Measurements from ENCODE around the gene MGMT.

The MGMT gene

DNA sequence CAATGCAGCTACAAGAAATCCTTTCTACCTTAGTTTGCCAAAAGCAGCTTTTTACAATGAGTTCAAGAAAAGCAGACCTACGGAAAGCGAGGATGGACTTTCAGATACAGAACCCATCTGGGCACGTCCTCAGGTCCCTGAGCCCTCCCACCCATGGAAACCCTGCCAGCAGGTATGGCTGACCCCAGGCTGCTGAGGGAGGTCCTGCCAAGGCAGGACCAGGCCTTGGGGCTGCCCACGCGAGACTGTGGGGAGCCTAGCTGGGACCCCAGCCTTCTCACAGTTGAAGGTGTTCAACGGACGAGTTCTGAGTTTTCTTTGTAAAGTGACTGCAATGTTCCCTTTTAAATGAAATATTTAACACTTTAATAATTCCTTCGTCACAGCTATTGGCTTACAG is 245.0 kb downstream of the MGMT start:
- DNase-seq (ENCODE audit: low read depth), result no peak

DNA sequence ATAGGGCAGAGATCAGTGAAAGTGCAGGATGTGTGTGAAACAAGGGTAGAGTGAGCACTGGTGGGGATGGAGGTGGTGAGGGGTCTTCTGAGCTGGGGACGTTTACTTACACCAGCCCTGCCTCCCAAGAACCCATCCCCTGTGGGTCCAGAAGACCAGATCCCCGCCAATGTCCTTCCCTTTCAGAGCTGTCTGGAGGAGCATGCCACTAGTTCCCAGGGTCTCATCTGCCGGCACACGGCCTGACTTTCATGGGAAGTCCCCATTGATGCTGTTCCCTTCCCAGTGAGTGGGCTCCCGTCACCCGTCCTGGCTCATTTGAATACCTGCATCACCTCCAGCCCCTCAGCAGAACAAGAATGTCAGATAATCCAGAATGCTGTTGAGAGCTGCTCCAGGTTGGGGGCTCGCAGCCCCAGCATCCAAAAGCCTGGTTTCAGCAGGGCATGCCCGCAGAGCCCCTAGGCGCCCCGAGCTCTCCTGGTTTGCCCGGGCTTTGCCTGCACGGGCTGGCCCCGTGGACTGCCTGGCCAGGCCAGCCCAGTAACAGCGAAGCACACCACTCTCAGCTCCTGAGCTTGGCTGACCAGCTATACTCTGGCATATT is 246.7 kb downstream of the MGMT start:
- no peak for DNase-seq (ENCODE audit: low read depth)

DNA sequence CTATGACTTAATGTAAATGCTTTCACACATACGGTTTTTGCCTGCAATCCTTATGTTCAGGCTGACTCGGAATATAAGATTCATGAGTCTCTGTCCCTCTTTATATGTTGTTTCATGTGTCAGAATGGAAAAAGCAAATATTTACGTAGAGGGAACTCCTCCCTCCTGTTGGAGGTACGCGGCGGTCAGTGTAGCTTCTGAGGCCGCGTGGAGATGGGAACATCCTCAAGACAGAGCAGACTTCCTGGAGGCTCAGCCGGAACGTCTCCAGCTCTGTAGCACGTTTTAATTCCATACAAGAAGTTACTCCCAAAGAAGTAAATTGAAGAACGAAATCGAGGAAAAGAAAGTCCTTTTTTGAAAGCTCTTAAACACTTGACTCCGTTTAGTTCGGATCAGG is 248.8 kb downstream of the MGMT start:
- no peak for DNase-seq (ENCODE audit: low read depth)

DNA sequence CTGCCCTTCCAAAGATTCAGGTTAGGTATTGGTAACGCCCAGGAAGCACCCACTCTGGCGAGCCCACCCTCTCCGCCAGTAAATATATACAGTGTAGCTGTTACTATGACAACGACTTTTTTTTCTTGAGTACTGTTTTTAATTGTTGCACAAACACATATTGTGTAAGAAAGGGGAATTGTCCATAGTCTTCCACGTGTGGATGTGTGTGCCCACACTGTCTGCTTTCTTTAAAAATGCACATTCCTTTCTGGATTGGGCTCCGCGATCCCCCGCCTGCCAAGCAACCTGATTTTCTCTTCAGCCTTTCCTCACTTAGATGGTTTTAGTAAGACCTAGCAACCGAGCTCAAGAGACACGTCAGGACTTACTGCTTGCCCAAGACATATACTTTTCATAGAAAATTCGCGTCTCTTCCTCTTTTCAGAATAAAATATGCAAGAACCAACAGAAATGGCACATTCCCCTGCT is 249.2 kb downstream of the MGMT start:
- DNase-seq (ENCODE audit: low read depth), result no peak

DNA sequence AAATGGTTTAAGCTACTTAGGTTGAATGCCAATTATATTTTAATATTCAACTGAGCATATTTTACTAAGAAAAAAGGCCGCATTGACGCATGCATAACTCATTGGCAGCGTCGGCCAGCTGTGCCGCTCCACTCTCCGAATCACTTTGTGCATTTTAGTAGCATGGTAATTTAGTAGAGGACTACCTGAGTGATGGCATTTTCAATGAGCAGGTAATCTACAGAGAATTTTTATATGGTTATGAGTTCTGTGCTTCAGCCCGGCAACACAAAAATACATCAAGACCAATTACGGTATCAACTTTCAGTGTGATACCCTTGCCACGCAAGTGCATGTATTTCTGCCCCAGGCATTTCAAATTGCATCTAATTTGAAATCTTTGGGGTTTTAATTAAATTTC is 249.8 kb downstream of the MGMT start:
- no peak for DNase-seq (ENCODE audit: low read depth)

DNA sequence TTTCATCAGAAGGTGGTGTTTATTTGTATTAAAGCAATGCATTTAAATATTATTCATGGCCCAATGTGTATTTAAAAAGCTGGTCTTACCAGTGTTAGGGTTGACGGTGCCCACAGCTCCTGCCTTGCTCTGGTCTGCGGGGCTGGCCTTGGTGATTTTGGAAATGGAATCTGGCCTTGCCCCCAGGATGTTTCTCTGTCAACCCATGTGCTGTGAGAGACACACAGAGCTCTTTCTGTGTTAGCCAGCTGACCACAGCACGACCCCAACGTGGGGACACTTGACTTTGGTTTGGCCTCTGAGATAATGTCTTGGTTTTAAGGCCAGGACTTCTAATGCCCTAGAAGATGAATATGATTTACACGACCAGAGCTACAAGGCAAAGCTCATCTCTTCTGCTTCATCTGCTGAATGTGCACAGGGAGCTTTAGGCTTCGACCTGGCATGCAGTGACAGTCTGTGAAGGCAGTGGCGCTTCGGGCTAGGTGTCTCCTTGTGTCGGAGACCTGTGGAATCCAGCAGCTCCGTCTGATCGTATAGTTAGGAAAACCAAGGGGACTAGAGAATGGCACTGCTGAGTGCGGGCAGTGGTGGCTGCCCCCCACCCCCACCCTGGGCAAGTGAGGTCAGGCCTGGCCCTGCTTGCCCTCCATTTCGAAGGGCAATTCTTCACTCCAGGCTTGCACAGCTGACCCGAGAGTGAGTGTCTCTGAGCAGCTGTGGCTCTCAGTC is 250.9 kb downstream of the MGMT start:
- no peak for DNase-seq (ENCODE audit: low read depth)

DNA sequence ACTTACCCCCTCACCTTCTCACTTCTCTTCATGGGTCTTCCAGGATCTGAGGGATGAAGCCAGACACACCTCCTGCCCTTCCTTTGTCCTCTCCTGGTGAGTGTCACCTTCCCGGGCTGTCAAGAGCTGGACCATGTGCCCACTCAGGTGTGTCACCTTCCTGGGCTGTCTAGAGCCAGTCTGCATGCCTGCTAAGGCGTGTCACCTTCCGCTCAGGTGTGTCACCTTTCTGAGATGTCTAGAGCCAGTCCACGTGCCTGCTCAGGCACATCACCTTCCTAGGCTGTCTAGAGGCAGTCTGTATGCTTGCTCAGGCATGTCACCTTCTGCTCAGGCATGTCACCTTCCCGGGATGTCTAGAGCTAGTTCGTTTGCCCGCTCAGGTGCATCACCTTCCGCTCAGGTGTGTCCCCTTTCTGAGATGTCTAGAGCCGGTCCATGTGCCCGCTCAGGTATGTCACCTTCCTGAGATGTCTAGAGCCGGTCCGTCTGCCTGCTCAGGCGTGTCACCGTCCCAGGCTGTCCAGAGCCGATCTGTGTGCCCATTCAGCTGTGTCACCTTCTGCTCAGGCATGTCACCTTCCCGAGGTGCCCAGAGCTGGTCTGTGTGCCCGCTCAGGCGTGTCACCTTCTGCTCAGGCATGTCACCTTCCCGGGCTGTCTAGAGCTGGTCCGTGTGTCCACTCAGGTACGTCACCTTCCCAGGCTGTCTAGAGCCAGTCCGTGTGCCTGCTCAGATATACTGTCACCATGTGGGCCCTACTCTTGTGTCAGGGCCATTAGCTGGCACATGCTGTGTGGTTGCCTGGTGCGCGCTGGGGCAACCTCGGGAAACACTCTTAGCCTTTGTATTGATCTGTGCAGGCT is 251.7 kb downstream of the MGMT start:
- DNase-seq (ENCODE audit: low read depth), result no peak

DNA sequence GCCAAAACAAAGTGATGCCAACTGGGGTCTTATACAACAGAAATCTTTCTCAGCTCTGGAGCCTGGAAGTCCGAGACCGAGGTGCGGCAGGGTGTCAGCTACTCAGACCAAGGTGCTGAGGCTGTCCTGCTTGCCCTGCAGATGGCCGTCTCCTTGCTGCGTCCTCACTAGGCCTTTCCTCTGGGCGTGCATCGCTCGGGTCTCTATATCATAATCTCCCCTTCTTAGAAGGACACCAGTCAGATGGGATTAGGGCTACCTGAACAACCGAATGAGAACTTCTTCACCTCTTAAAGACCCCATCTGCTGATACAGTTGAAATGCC is 252.3 kb downstream of the MGMT start:
- DNase-seq (ENCODE audit: low read depth), result no peak

DNA sequence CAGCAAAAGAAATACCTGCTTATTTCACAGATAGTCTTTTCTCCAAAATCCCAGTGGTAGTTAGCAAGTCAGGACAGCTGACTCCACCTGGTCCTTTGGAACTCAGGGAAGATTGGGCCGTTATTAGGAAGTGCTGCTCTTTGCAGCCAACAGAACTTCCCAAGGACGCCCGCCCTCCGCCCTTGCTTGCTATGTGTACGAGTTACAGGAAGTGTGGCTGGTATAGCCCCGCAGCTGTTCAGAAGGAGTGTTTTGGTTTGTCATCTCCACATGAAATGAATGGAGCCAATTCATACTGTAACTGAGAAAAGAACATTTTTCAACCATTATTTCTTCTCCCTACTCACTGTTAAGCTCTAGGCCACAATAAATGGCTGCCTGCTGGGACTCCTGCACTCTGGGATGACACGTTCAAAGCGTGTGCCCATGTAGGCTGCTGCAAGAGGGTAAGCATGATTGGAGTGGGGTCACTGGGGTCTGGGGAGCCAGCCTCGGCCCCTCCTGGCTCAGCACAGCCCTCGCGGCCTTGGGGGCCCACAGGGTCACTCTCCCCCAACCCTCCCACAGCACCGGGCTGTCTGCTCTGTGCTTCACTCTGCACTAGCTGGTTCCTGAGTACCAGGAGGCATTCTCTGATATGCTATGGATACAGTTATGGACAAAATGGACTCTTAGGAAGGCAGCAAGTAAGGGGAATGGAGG is 253.0 kb downstream of the MGMT start:
- DNase-seq (ENCODE audit: low read depth), result no peak

DNA sequence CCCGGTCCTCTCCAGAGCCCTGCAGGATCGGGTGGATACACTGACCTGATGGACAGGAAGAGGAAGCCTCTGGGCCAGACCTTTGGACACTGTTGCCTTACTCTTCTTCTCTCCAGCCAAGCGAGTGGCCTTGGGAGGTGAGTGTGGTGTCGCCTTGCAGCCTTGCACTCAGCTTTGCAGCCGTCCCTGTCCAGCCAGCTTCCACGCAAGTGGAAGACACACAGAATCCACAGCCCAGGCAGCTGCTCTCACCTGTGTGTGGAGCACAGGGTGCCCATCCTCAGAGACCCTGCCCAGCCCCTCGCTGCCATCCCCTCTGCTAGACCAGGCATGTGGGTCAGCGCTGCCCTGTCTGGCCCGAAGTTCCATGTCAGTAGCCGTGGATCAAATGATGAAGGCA is 258.0 kb downstream of the MGMT start:
- DNase-seq (ENCODE audit: low read depth), result no peak

DNA sequence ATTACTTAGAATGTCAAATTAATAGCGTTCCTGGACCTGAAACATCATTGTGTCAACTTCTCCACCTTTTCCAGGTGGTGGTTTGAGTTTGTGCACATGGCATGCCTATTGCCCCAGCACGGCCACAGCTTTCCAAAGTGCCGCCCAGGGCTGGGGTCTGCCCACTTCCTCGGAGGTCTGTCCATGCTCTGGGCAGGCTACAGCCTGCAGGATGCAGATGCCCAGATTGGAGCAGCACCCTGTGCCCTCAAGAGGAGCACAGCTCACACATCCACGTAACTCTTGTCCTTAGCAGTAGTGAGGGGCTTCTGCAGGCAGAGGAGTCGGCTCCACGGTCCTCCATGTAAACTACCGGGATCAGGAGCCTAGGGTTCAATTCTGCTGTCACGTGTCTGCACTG is 258.4 kb downstream of the MGMT start:
- DNase-seq (ENCODE audit: low read depth), result no peak

DNA sequence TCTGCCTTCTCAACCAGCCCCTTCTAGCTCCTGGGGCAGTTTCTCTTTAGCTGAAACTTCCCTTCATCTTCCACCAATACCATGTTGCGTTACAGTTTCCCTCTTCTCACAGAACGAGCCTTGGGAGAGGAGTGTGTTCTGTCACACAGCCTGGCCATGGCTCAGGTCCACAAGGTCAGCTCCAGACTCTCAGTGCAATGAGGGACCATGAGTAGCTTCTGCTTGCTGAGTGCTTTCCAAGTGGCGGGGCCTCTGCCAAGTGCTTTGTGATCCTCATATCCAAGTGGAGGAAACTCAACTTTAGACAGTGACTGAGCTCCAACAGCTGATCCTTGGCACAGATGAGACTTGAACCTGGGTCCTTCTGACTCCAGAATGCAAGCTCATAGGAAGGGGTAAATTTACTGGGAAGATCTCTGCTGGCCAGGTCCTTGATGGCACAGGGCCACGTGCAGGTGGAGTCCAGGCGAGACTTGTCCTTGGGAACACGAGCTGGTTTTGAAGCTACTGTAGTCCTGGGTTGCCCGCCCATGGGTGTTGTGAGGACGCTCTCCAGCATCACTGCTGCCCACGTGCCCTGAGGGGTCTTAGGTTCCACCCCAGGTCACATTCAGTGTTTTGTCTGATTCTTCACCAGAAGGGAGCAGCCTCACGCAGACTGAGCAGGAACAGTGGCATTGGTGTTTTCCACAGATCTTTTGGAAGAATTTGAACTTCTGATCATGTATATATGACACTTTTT is 259.0 kb downstream of the MGMT start:
- DNase-seq (ENCODE audit: low read depth), result no peak

DNA sequence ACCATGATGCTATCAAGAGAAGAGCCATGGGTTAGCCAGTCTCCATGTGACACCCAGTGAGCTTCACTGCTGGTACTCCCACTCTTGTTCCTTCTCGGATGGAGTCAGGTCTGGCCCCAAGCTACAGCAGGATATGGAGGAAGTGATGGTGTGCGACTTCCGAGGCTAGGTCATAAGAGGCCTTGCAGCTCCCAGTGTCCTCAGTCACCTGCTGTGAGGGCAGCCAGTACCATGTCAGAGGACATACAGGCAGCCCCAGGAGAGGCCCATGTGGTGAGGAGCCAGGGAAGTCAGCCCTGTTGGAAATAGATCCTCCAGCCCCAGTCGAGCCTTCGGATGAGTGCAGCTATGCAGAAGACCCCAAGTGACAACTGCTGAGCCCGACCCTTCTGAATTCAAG is 260.0 kb downstream of the MGMT start:
- no peak for DNase-seq (ENCODE audit: low read depth)

DNA sequence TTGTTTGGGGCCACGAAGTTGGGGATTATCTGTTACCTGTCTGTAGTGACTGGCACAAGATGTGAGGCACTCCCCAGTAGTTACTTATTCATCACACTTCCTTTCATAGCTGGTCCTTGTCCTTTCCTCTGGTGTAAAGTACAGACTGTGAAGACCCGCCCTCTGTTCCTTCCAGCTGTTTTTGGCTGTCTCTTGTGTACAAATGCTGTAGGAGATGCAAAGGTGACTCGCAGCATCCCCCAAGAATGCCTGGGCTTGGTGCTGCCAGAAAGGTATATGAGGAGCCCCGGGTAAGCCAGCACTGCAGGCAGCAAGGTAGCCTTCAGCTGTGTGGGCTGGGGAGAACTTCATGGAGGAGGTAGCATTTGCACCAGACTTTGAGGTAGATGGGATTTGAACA is 260.5 kb downstream of the MGMT start:
- no peak for DNase-seq (ENCODE audit: low read depth)

DNA sequence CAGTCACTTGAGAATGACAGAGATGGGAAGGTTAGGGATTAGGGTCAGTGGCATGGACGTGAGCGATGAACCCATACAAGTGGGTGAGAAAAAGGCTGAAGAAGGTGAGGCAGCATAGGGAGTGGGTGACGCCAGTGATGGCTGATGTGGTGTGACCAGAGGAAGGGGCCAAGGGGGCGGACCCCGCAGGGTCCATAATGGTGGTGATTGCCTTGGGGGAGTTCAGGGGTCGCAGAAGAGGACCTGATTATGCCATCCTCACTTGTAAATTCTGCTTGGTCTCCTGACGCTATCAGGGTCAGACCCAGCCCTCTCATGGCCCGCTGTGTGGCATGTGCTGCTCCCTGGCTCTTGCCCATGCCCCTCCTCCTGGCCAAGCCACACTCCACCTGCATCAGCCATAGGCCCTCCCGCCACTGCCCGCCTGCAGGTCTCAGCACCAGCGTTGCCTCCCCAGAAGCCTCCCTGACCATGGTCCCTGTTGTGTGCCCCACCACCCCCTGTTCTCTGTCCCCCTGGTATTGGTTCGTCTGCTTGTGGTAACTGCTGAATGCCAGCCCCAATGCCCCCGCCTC is 261.3 kb downstream of the MGMT start:
- no peak for DNase-seq (ENCODE audit: low read depth)

DNA sequence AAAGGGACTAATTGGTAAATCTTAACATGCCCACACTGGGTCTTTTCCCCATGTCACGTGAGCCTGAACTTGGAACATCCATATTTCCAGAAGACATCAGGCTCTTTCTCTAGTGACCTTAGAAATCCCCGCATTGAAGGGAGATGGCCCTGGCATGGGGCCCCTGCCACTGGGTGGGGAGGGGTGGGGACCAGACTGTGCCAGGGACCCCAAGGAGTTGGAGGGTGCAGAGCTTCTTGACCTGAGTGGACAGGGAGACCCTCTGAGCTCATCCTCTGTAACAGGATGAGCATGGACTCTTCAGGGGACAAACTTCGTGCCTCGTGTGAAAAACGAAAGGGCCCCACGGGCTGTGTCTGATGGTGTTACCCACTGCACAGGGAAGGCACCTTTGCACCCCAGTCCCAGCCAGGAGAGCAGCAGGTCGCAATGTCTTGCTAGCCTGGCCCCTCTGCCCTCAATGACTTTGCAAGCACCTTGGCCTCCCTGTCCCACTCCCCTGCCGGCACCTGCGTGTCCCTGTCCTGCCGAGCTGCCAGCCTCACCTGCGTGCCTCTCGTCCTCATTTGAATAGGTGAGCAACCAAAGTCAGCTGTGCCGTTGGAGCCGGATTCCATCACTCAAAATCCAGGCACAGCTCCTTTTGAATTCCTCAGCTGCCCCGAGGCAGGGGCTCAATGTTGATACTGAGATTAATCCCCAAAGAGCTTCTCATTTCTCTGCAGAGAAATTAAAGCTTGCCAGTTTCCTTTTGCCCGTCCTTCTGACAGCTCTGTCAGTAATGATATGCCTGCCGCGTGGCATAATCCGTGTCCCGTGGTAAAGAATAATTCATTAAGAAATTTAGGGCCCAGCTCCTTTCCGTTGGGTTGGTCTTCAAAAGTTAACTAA is 262.1 kb downstream of the MGMT start:
- DNase-seq (ENCODE audit: low read depth), result no peak

DNA sequence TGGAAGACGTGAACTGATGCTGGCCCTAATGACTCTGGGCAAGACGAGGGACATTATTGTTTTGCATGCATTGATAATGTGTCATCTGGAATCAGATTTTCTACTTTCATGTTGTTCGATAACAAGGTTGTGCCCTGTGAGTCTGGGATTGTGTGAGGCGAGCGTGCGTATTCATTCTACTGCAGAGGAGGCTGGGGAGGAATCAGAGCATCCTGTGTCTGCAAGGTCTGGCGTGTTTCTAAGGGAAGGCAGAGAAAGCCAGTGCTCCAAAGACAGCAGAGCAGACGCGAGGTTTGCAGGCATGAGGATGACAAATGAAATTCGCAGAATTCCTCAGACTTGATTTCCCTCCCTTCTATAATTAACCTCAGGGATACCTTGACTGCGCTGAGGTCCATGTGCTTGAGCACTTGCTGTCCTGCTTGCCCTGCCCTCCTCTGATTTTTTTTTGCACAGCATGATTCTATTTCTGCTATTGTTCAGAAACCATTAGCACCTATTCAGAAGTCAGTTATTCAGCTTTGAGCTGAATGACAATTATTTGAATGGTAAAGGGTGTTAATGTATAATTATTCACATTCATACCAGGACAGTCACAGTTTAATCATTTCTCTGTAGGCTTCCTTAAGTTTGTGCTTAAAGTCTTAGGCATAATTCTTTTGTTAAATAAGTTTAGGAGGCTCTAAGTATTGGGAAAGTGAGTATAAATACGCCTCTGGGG is 263.4 kb downstream of the MGMT start:
- no peak for DNase-seq (ENCODE audit: low read depth)

DNA sequence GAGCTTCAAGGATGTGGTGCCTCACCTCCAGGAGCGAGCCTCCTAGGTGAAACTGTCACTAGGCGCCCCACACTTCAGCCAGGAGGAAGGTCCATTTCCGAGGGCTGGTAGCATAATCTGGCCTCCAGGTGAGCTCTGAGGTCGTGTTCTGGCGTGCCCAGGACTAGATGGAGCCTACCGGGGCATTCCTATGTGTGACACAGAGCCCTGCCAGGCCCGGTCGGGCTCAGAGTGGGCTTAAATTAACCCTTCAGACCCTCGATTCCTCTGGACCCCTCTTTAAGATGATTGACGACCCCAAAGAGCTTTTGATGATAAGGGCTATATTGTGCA is 263.9 kb downstream of the MGMT start:
- no peak for DNase-seq (ENCODE audit: low read depth)

DNA sequence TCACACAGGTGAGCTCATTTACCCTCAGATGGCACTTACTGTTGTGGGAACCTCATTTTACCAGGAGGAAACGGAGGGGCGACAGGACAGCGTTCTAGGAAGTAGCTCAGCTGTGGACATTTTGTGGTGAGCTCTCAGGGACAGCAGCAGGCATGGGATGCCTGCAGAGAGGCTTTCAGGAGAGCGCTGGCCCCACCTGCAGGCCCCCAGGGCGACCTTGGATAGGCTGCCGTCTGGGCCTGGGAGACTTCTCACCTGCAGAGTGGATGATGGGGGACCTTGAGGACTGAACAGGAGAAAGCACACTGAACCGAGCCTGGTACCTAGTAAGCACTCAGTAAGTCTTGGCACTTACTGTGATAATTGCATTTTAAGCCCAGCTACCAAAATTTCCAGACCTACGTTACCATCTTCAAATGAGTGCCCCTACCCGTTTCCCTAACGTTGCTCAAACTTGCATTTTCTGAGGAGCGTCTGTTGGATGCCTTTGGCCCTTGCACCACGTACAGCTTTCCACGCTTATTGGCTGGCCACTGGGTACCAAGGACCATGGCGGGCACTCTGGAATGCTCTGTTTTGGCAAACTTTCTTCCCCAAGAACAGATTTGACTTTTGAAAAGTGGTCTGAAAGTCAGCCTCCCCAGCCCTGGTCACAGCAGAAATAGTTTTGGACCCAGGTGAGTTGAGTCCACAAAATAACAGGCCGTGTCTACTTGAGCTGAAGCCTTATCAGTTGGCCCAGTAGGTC is 273.7 kb downstream of the MGMT start:
- no peak for DNase-seq (ENCODE audit: low read depth)

Data from activated T-cell treated with anti-CD3 and anti-CD28 coated beads for 48 hours (primary cell).